Left lung (tissue), 10 donors: ENCODE data around the gene FOXRED2. TPM values are rescaled to one million over a fixed set of nuclear protein-coding genes. Genes with fewer than 3 reads are reported as not detected.

ENCODE experiments used
- ATAC-seq: fragments of 200-7000 bp; cut with Tn5 transposase; one replicate; pipeline ENCODE4 v1.9.1; 2020; ENCODE audit warnings: moderate library complexity
- DNase-seq, 4 donors: peaks; one replicate each; pipeline ENCODE4 v3.0.0-alpha.2; 2013 to 2020
- H3K27ac ChIP-seq, 2 donors: fragments of 200-600 bp; sonication (generic) in 1 of 2; one replicate each; pipeline versions ENCODE4 v1.5.0 to v1.8.0; 2020 to 2021
- H3K27me3 ChIP-seq, 2 donors: fragments of 200-600 bp; sonication (generic) in 1 of 2; one replicate each; pipeline versions ENCODE4 v1.5.0 to v1.8.0; 2020 to 2021
- H3K36me3 ChIP-seq, 2 donors: fragments of 200-600 bp; sonication (generic) in 1 of 2; one replicate each; pipeline versions ENCODE4 v1.5.0 to v1.8.0; 2020 to 2021
- H3K4me1 ChIP-seq, 2 donors: fragments of 200-600 bp; one replicate each; pipeline ENCODE4 v1.8.0; 2021
- H3K4me3 ChIP-seq, 2 donors: fragments of 200-600 bp; sonication (generic) in 1 of 2; one replicate each; pipeline versions ENCODE4 v1.5.0 to v1.8.0; 2020 to 2021; ENCODE audit warnings: mild to moderate bottlenecking in 1 of 2
- H3K9me3 ChIP-seq, 2 donors: fragments of 200-600 bp; sonication (generic) in 1 of 2; one replicate each; pipeline versions ENCODE4 v1.5.0 to v1.8.0; 2020 to 2021
- CTCF ChIP-seq, 2 donors: fragments of 200-600 bp; sonication (generic) in 1 of 2; IDR thresholded peaks; one replicate each; pipeline versions ENCODE4 v1.5.0 to v1.8.0; 2021; ENCODE audit warnings: antibody characterized with exemption in 2 of 2
- intact Hi-C, 2 donors: fragments of 100-400 bp; cut with DNase I; formaldehyde crosslinking; loops; one replicate each; pipeline versions ENCODE4 v1.11.2 to v1.14.2; 2022
- polyA plus RNA-seq, 6 donors: library from polyadenylated mRNA; unstranded; fragments of 120-200 nt; gene quantifications; one replicate each; pipeline ENCODE4 v1.2.1, GENCODE V29; 2013; ENCODE audit not compliant: insufficient read length in 6 of 6
- total RNA-seq, 2 donors: library from RNA; stranded (reverse); fragmentation: NEBNext Ultra II Directional; extraction: Animal tissue kit (Norgen Biotek cat#: 25700); gene quantifications; one replicate each; pipeline ENCODE4 v1.2.1, GENCODE V29; 2021
- donor health status: DM: no; HTN: yes; CAD: no.
- donor health status: DM: no; HTN: no; CAD: no.

Gene FOXRED2
- total and polyA plus RNA-seq, 8 donors, result 17.2 to 25.0 (median 21.6) TPM

DNA sequence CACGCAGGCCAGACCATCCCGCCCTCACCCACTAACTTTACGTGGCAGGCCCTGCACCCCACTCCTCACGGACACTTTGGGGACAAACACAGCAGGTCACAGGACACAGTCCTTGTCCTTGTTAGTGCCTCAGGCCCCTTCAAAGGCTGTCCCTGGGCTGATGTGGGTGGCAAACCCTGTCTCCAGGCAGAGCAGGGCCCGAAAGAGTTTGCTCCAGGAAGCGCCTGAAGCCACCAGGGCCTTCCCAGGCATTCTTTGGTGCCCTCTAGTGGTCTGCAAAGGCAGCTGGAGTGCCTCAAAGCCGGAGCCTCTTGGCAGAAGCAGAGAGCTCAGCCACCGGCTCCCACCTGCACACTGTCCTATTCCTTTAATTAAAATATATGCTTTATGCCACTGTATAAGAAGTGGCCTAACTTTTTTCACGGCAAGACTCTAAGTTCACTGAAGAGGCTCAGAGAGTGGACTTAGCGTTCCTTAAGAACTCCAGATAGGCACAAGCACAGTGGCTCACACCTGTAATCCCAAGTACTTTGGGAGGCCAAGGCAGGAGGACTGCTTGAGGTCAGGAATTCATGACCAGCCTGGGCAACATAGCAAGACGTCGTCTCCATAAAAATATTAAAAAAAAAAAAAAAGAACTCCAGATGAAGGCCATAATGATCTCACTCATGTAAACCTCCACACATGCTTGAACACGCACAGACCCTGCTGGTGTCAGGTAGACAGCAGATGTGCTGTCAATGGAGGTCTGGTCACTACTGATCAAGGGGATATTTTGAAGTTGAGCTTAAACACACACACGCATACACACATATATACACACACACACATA is 36.5 kb downstream of the FOXRED2 start:
- Histone ChIP-seq H3K4me1 (peaks cover 28 to 74% of the 10 kb centered on the region in 2 donors), H3K4me3 (no peak overlapping the region), H3K9me3 (no peaks in the 10 kb centered on the region), H3K36me3 (peaks cover 0 to 50% of the 10 kb centered on the region in 2 donors), H3K27me3 (no peaks in the 10 kb centered on the region), H3K27ac (peak overlapping the region; percentile 17 to 50)
- peak; percentile 92 to 95 for TF ChIP-seq CTCF (IDR thresholded peaks at IDR 0.05)
- DNase-seq (peak; percentile 78 to 90 (median 88)), ATAC-seq (peak; percentile 87)
- intact Hi-C loops, result loop anchor here in 1 of 2 donors (5.0 kb wide), 1 partner anchor 168 kb away; no protein-coding TSS in a partner anchor

DNA sequence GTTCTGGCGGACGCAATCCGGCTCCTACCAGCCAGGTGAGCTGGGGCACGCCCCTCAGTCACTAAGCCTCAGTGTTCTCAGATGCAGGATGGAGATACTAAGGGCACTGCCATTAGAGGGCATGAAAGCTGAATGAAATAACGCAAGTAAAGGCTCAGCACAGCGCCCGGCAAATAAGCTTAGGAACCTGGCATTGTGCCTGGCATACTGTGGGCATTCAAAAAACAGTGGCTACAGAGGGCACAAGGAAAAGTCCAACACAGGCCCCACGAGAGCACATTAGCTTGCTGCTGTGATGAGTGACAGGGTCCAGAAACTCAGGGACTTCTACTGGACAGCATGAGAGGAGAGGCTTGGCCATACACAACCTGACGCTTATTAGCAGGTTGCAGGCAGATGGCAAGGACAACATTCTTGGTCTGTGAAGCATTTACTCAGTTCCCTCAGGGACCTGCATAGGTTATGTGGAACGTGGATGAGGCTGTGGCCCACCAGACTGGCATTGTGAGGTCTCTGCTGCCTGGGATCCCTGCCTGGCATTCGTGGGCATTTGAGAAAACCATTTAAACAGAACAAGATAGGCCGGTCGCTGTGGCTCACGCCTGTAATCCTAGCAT is 37.6 kb downstream of the FOXRED2 start:
- intact Hi-C loops, result loop anchor here (10.0 kb wide), 1 partner anchor 144 kb away; no protein-coding TSS in a partner anchor
- H3K36me3 ChIP-seq, result peaks cover 0 to 38% of the 10 kb centered on the region in 2 donors

DNA sequence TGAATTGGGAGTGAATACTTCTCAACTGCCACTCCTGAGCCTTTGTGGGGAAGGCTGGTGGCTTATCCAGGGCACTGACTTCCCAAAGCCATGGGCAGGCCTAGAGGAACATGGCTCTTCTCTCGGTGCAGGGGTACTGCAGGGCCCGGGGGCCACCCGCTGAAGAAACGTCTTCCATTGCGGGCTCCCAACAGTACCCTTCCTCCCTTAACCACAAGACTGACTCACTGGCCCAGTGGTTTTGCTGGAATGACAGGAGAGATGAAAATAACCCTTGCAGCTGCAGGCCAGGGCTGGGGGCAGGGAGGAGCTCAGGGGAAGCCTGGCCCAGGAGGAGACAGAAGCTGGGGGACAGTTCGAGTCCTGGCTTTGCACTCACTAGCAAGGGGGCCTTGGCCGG is 38.9 kb downstream of the FOXRED2 start:
- H3K4me3 ChIP-seq, result no peak overlapping the region
- H3K36me3 ChIP-seq, result peaks cover 0 to 26% of the 10 kb centered on the region in 2 donors
- no peak for TF ChIP-seq CTCF (IDR thresholded peaks at IDR 0.05)
- H3K4me1 ChIP-seq, result peaks cover 42 to 75% of the 10 kb centered on the region in 2 donors
- peak; percentile 17 for ATAC-seq
- peak overlapping the region; percentile 77 to 86 for H3K27ac ChIP-seq
- H3K27me3 ChIP-seq, result no peaks in the 10 kb centered on the region
- DNase-seq, result peak in 1 of 4 donors; percentile 68
- intact Hi-C loops, result loop anchor here (10.0 kb wide), 1 partner anchor 143 kb away; no protein-coding TSS in a partner anchor
- H3K9me3 ChIP-seq, result no peaks in the 10 kb centered on the region

More for the DNA sequence above, 37.6 kb downstream of the FOXRED2 start:
- Histone ChIP-seq H3K27me3 (no peaks in the 10 kb centered on the region), H3K4me3 (no peak overlapping the region), H3K9me3 (no peaks in the 10 kb centered on the region), H3K4me1 (peaks cover 40 to 75% of the 10 kb centered on the region in 2 donors), H3K27ac (no peak overlapping the region)
- ATAC-seq, result no peak
- no peak for TF ChIP-seq CTCF (IDR thresholded peaks at IDR 0.05)
- no peak for DNase-seq

GRCh38 chr22:36467042-36467810 is 39.6 kb downstream of the FOXRED2 start:
- no peak for TF ChIP-seq CTCF (IDR thresholded peaks at IDR 0.05)
- Histone ChIP-seq H3K27ac (peak overlapping the region; percentile 77 to 86), H3K27me3 (no peaks in the 10 kb centered on the region), H3K9me3 (no peaks in the 10 kb centered on the region), H3K36me3 (peaks cover 0 to 19% of the 10 kb centered on the region in 2 donors), H3K4me1 (peaks cover 46 to 80% of the 10 kb centered on the region in 2 donors), H3K4me3 (no peak overlapping the region)
- intact Hi-C loops, result loop anchor here (10.0 kb wide), 1 partner anchor 142 kb away; no protein-coding TSS in a partner anchor
- ATAC-seq, result peak; percentile 9
- DNase-seq, result peak in 1 of 4 donors; percentile 69
